ENCODE results near the gene EML4. TPM values are rescaled to one million over a fixed set of nuclear protein-coding genes. Genes with fewer than 3 reads are reported as not detected.

EML4 gene
- total and polyA plus RNA-seq, 2 of the 13 experiments (the other 11 are each of a cell fraction or from before 2014, with no cell fraction given): 243 to 476 TPM

GRCh38 chr2:42225573-42225972 is 56.4 kb downstream of the EML4 start (continued):
- TF ChIP-seq MYPOP (CRISPR knock-in tag; IDR thresholded peaks at IDR 0.05) (no peak), ZUFSP (CRISPR knock-in tag; IDR thresholded peaks at IDR 0.05; ENCODE audit: borderline replicate concordance) (no peak), ZNF678 (CRISPR knock-in tag; IDR thresholded peaks at IDR 0.05) (no peak), ZNF883 (CRISPR knock-in tag; IDR thresholded peaks at IDR 0.05; ENCODE audit: not compliant biosample characterization) (no peak), ZIK1 (CRISPR knock-in tag; IDR thresholded peaks at IDR 0.05; ENCODE audit: borderline replicate concordance, low read depth) (no peak), KDM2A (CRISPR knock-in tag; IDR thresholded peaks at IDR 0.05; ENCODE audit: borderline replicate concordance, low read depth) (no peak), HOXA9 (CRISPR knock-in tag; IDR thresholded peaks at IDR 0.05; ENCODE audit: borderline replicate concordance) (no peak), NR2F1 (CRISPR knock-in tag; IDR thresholded peaks at IDR 0.05) (no peak), ZNF253 (CRISPR knock-in tag; IDR thresholded peaks at IDR 0.05; ENCODE audit: borderline replicate concordance) (no peak), ZNF691 (CRISPR knock-in tag; IDR thresholded peaks at IDR 0.05; ENCODE audit: borderline replicate concordance, low read depth) (no peak)

All from HepG2 (cell line).